Measurements from ENCODE around the gene ARPP21.
"Not testable (repeated sequence)": the region's sequence is repeated elsewhere in the genome, so short reads cannot be mapped to it uniquely, and the experiment has no call there.

The ARPP21 gene

GRCh38 chr3:35601959-35602358 lies 37.4 kb upstream of the ARPP21 start:
- H3K27ac ChIP-seq: no peak overlapping the region
- TF ChIP-seq CTCF (IDR thresholded peaks at IDR 0.05): no peak
- TF ChIP-seq ZFX (IDR thresholded peaks at IDR 0.05; ENCODE audit: borderline replicate concordance): no peak

- TF ChIP-seq ZFX (IDR thresholded peaks at IDR 0.05; ENCODE audit: borderline replicate concordance): no peak
These were observed 36.9 kb upstream of the ARPP21 start for GRCh38 chr3:35602395-35602936.

GRCh38 chr3:35616346-35616745 lies 23.0 kb upstream of the ARPP21 start:
- TF ChIP-seq CTCF (IDR thresholded peaks at IDR 0.05) (no peak), ZFX (IDR thresholded peaks at IDR 0.05; ENCODE audit: borderline replicate concordance) (no peak)
- no peak overlapping the region for H3K27ac ChIP-seq

More at GRCh38 chr3:35602395-35602936, 36.9 kb upstream of the ARPP21 start:
- H3K27ac ChIP-seq: no peak overlapping the region

GRCh38 chr3:35617370-35617769 lies 22.0 kb upstream of the ARPP21 start:
- H3K27ac ChIP-seq: no peak overlapping the region
- TF ChIP-seq CTCF (IDR thresholded peaks at IDR 0.05): no peak
- no peak for TF ChIP-seq ZFX (IDR thresholded peaks at IDR 0.05; ENCODE audit: borderline replicate concordance)

- H3K27ac ChIP-seq: not testable (repeated sequence)
These were observed 19.1 kb upstream of the ARPP21 start for GRCh38 chr3:35620238-35620637.

GRCh38 chr3:35624698-35625097 lies 14.6 kb upstream of the ARPP21 start:
- TF ChIP-seq ZFX (IDR thresholded peaks at IDR 0.05; ENCODE audit: borderline replicate concordance) (no peak), CTCF (IDR thresholded peaks at IDR 0.05) (no peak)
- no peak overlapping the region for H3K27ac ChIP-seq

- no peak for TF ChIP-seq CTCF (IDR thresholded peaks at IDR 0.05)
- TF ChIP-seq ZFX (IDR thresholded peaks at IDR 0.05; ENCODE audit: borderline replicate concordance): no peak
- no peak overlapping the region for H3K27ac ChIP-seq
These were observed 5.8 kb upstream of the ARPP21 start for GRCh38 chr3:35633332-35634124.

- no peak overlapping the region for H3K27ac ChIP-seq
- TF ChIP-seq ZFX (IDR thresholded peaks at IDR 0.05; ENCODE audit: borderline replicate concordance): no peak
- TF ChIP-seq CTCF (IDR thresholded peaks at IDR 0.05): no peak
These were observed 3.9 kb upstream of the ARPP21 start for GRCh38 chr3:35635407-35635806.
